ENCODE data around the gene ANKMY2.

- TF ChIP-seq POLR2AphosphoS5 (IDR thresholded peaks at IDR 0.05; ENCODE audit: borderline replicate concordance, low read depth, low read length) (peak; percentile 95), FOXP2 (optimal IDR thresholded peaks at IDR 0.05; ENCODE audit: control extremely low read depth, extremely low read length, insufficient read depth) (peak; percentile 34)
These were observed at the start of gene ANKMY2, which contains the start of gene BZW2 for GRCh38 chr7:16645593-16646471.
